ENCODE data around the gene BTBD16.

BTBD16 gene

DNA sequence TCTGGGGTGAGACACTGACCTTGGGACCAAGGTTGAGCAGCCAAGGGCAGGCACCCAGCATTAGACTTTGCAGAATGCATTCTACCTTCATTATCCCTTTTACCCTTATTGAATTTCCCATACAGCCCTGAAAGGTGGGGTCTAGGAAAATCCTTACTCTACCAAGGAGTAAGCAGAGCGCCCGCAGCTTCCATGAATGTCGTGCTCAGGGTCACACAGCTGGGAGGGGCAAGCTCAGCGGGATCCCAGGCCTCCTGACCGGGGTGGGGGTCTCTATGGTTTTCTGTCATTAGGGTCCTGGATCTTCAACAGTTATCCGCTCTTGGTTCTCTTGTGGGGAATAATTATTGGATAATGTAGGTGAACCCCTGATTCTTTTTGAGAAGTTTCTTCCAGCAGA, 30.7 kb upstream of the BTBD16 start:
- Histone ChIP-seq H3K36me3 (ENCODE audit: insufficient read depth, insufficient read length, low read length) (peaks cover 50% of the 10 kb centered on the region), H3K9ac (ENCODE audit: insufficient read length, low read depth) (no peak overlapping the region), H3K4me3 (ENCODE audit: insufficient read length, low read depth) (no peak overlapping the region), H3K4me1 (ENCODE audit: insufficient read depth, insufficient read length) (no peaks in the 10 kb centered on the region), H3K27me3 (ENCODE audit: insufficient read depth, insufficient read length) (no peaks in the 10 kb centered on the region), H3K9me3 (ENCODE audit: insufficient read depth, low read length) (no peaks in the 10 kb centered on the region)
- TF ChIP-seq SUZ12 (IDR thresholded peaks at IDR 0.05; ENCODE audit: extremely low read depth, insufficient read depth, insufficient read length) (no peak), YY1 (IDR thresholded peaks at IDR 0.05; ENCODE audit: insufficient read depth, insufficient read length) (no peak), ZNF274 (IDR thresholded peaks at IDR 0.05; ENCODE audit: low read depth, low read length) (no peak)
- DNase-seq (ENCODE audit: low read depth, low spot score): no peak

DNA sequence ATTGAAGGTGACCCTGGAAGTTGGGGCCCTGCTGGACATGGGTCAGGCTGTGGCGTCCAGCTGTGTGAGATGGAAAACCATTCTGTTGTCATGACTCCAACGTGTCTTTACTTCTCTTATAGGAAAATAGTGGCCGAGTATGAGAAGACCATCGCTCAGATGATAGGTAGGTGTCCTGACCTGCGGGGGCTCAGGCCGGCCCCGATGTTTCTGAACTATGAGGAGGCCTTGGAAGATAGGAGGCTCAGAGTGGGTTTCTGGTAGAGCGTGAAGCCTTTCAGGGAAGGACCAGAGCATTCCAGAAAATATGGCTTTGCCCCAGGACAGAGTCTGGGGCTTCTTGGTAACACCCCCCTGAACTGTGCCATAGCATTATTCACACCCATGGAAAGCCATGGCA, 29.3 kb upstream of the BTBD16 start:
- no peak overlapping the region for H3K4me3 ChIP-seq (ENCODE audit: insufficient read length, low read depth)
- H3K9me3 ChIP-seq (ENCODE audit: insufficient read depth, low read length): no peaks in the 10 kb centered on the region
- DNase-seq (ENCODE audit: low read depth, low spot score): no peak
- no peak for TF ChIP-seq YY1 (IDR thresholded peaks at IDR 0.05; ENCODE audit: insufficient read depth, insufficient read length)
- no peak for TF ChIP-seq ZNF274 (IDR thresholded peaks at IDR 0.05; ENCODE audit: low read depth, low read length)
- TF ChIP-seq SUZ12 (IDR thresholded peaks at IDR 0.05; ENCODE audit: extremely low read depth, insufficient read depth, insufficient read length): no peak
- H3K4me1 ChIP-seq (ENCODE audit: insufficient read depth, insufficient read length): peaks cover 3% of the 10 kb centered on the region
- peaks cover 52% of the 10 kb centered on the region for H3K36me3 ChIP-seq (ENCODE audit: insufficient read depth, insufficient read length, low read length)
- H3K27me3 ChIP-seq (ENCODE audit: insufficient read depth, insufficient read length): no peaks in the 10 kb centered on the region
- H3K9ac ChIP-seq (ENCODE audit: insufficient read length, low read depth): no peak overlapping the region

GRCh38 chr10:122243550-122243949, 27.5 kb upstream of the BTBD16 start:
- DNase-seq (ENCODE audit: low read depth, low spot score): no peak
- Histone ChIP-seq H3K36me3 (ENCODE audit: insufficient read depth, insufficient read length, low read length) (peaks cover 43% of the 10 kb centered on the region), H3K4me3 (ENCODE audit: insufficient read length, low read depth) (no peak overlapping the region), H3K4me1 (ENCODE audit: insufficient read depth, insufficient read length) (peaks cover 3% of the 10 kb centered on the region), H3K9me3 (ENCODE audit: insufficient read depth, low read length) (no peaks in the 10 kb centered on the region), H3K9ac (ENCODE audit: insufficient read length, low read depth) (no peak overlapping the region), H3K27me3 (ENCODE audit: insufficient read depth, insufficient read length) (no peaks in the 10 kb centered on the region)
- TF ChIP-seq ZNF274 (IDR thresholded peaks at IDR 0.05; ENCODE audit: low read depth, low read length) (no peak), YY1 (IDR thresholded peaks at IDR 0.05; ENCODE audit: insufficient read depth, insufficient read length) (no peak), SUZ12 (IDR thresholded peaks at IDR 0.05; ENCODE audit: extremely low read depth, insufficient read depth, insufficient read length) (no peak)

- Histone ChIP-seq H3K27me3 (ENCODE audit: insufficient read depth, insufficient read length) (no peaks in the 10 kb centered on the region), H3K36me3 (ENCODE audit: insufficient read depth, insufficient read length, low read length) (peaks cover 49% of the 10 kb centered on the region), H3K9me3 (ENCODE audit: insufficient read depth, low read length) (no peaks in the 10 kb centered on the region), H3K4me1 (ENCODE audit: insufficient read depth, insufficient read length) (peaks cover 3% of the 10 kb centered on the region), H3K4me3 (ENCODE audit: insufficient read length, low read depth) (no peak overlapping the region), H3K9ac (ENCODE audit: insufficient read length, low read depth) (no peak overlapping the region)
- TF ChIP-seq SUZ12 (IDR thresholded peaks at IDR 0.05; ENCODE audit: extremely low read depth, insufficient read depth, insufficient read length): no peak
- no peak for TF ChIP-seq YY1 (IDR thresholded peaks at IDR 0.05; ENCODE audit: insufficient read depth, insufficient read length)
- no peak for TF ChIP-seq ZNF274 (IDR thresholded peaks at IDR 0.05; ENCODE audit: low read depth, low read length)
- no peak for DNase-seq (ENCODE audit: low read depth, low spot score)
These were observed 26.8 kb upstream of the BTBD16 start for GRCh38 chr10:122244001-122244975.

- no peak for DNase-seq (ENCODE audit: low read depth, low spot score)
- peaks cover 51% of the 10 kb centered on the region for H3K36me3 ChIP-seq (ENCODE audit: insufficient read depth, insufficient read length, low read length)
- H3K4me1 ChIP-seq (ENCODE audit: insufficient read depth, insufficient read length): peaks cover 3% of the 10 kb centered on the region
- H3K9ac ChIP-seq (ENCODE audit: insufficient read length, low read depth): no peak overlapping the region
- H3K27me3 ChIP-seq (ENCODE audit: insufficient read depth, insufficient read length): no peaks in the 10 kb centered on the region
- no peak for TF ChIP-seq YY1 (IDR thresholded peaks at IDR 0.05; ENCODE audit: insufficient read depth, insufficient read length)
- TF ChIP-seq ZNF274 (IDR thresholded peaks at IDR 0.05; ENCODE audit: low read depth, low read length): no peak
- no peak for TF ChIP-seq SUZ12 (IDR thresholded peaks at IDR 0.05; ENCODE audit: extremely low read depth, insufficient read depth, insufficient read length)
- H3K9me3 ChIP-seq (ENCODE audit: insufficient read depth, low read length): no peaks in the 10 kb centered on the region
- H3K4me3 ChIP-seq (ENCODE audit: insufficient read length, low read depth): no peak overlapping the region
These were observed 26.0 kb upstream of the BTBD16 start for GRCh38 chr10:122245136-122245535.

DNA sequence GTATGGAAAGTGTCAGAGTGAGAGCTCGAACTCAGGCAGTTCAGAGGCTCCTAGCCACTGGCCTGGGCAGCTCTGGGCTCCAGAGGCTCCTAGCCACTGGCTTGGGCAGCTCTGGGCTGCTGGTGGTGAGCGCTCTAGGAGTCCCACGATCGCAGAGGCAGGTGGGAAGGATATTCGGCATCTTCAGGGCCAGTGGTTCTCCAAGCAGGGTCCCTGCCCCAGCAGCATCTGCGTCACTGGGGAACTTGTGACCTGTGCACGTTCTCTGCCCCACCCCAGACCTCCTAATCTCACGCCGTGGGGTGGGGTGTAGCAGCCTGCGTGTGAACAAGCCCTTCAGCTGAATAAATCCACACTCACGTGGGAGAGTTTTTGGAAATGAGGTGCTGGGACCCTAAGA, 25.2 kb upstream of the BTBD16 start:
- Histone ChIP-seq H3K36me3 (ENCODE audit: insufficient read depth, insufficient read length, low read length) (peaks cover 43% of the 10 kb centered on the region), H3K27me3 (ENCODE audit: insufficient read depth, insufficient read length) (no peaks in the 10 kb centered on the region), H3K9ac (ENCODE audit: insufficient read length, low read depth) (no peak overlapping the region), H3K9me3 (ENCODE audit: insufficient read depth, low read length) (no peaks in the 10 kb centered on the region), H3K4me1 (ENCODE audit: insufficient read depth, insufficient read length) (peaks cover 3% of the 10 kb centered on the region), H3K4me3 (ENCODE audit: insufficient read length, low read depth) (no peak overlapping the region)
- TF ChIP-seq YY1 (IDR thresholded peaks at IDR 0.05; ENCODE audit: insufficient read depth, insufficient read length) (no peak), SUZ12 (IDR thresholded peaks at IDR 0.05; ENCODE audit: extremely low read depth, insufficient read depth, insufficient read length) (no peak), ZNF274 (IDR thresholded peaks at IDR 0.05; ENCODE audit: low read depth, low read length) (no peak)
- DNase-seq (ENCODE audit: low read depth, low spot score): no peak

GRCh38 chr10:122246830-122247520, 24.1 kb upstream of the BTBD16 start:
- H3K4me3 ChIP-seq (ENCODE audit: insufficient read length, low read depth): no peak overlapping the region
- H3K4me1 ChIP-seq (ENCODE audit: insufficient read depth, insufficient read length): peaks cover 3% of the 10 kb centered on the region
- H3K9ac ChIP-seq (ENCODE audit: insufficient read length, low read depth): no peak overlapping the region
- H3K36me3 ChIP-seq (ENCODE audit: insufficient read depth, insufficient read length, low read length): peaks cover 34% of the 10 kb centered on the region
- no peak for DNase-seq (ENCODE audit: low read depth, low spot score)
- TF ChIP-seq SUZ12 (IDR thresholded peaks at IDR 0.05; ENCODE audit: extremely low read depth, insufficient read depth, insufficient read length) (no peak), YY1 (IDR thresholded peaks at IDR 0.05; ENCODE audit: insufficient read depth, insufficient read length) (no peak), ZNF274 (IDR thresholded peaks at IDR 0.05; ENCODE audit: low read depth, low read length) (no peak)
- H3K27me3 ChIP-seq (ENCODE audit: insufficient read depth, insufficient read length): no peaks in the 10 kb centered on the region
- H3K9me3 ChIP-seq (ENCODE audit: insufficient read depth, low read length): no peaks in the 10 kb centered on the region
